Spleen (tissue), 11 donors: ENCODE measurements around the gene PDE1C. TPM values are rescaled to one million over a fixed set of nuclear protein-coding genes. Genes with fewer than 3 reads are reported as not detected.

Experiments
- DNase-seq: peaks from one replicate; pipeline ENCODE4 v3.0.0-alpha.2; 2020
- H3K27ac ChIP-seq, 8 donors: fragments of 200-600 bp; sonication (generic) in 7 of 8; 1 replicate in 4 of 8; 2 replicates in 4 of 8; pipeline versions ENCODE4 v1.5.0 to v1.8.0; 2016 to 2021; ENCODE audit warnings: inconsistent platforms in 4 of 8, mild to moderate bottlenecking in 4 of 8, moderate library complexity in 1 of 8
- H3K27me3 ChIP-seq, 7 donors: fragments of 200-600 bp; sonication (generic) in 6 of 7; replicated peaks in 1 of 7; 1 replicate in 4 of 7; 2 replicates in 3 of 7; pipeline versions ENCODE4 v1.5.0 to v1.8.0; 2016 to 2021; ENCODE audit warnings: inconsistent platforms in 3 of 7, mild to moderate bottlenecking in 1 of 7
- H3K36me3 ChIP-seq, 6 donors: fragments of 200-600 bp; sonication (generic) in 5 of 6; 1 replicate in 4 of 6; 2 replicates in 2 of 6; pipeline versions ENCODE4 v1.5.0 to v1.8.0; 2016 to 2021; ENCODE audit warnings: inconsistent platforms in 2 of 6
- H3K4me1 ChIP-seq, 6 donors: fragments of 200-600 bp; sonication (generic) in 5 of 6; 1 replicate in 3 of 6; 2 replicates in 3 of 6; pipeline versions ENCODE4 v1.5.0 to v1.8.0; 2016 to 2021; ENCODE audit warnings: inconsistent platforms in 3 of 6
- H3K4me3 ChIP-seq, 8 donors: fragments of 200-600 bp; sonication (generic) in 7 of 8; 1 replicate in 4 of 8; 2 replicates in 4 of 8; pipeline versions ENCODE4 v1.5.0 to v1.8.0; 2016 to 2021; ENCODE audit warnings: inconsistent platforms in 4 of 8, mild to moderate bottlenecking in 4 of 8, moderate library complexity in 2 of 8
- H3K9me3 ChIP-seq, 8 donors: fragments of 200-600 bp; sonication (generic) in 7 of 8; 1 replicate in 4 of 8; 2 replicates in 4 of 8; pipeline versions ENCODE4 v1.5.0 to v1.8.0; 2016 to 2021; ENCODE audit warnings: inconsistent platforms in 4 of 8
- CTCF ChIP-seq, 11 experiments: fragments of 200-600 bp in 7 of 11; fragments of 450-650 bp in 4 of 11; sonication (generic) in 4 of 11; IDR thresholded peaks in 8 of 11; conservative IDR thresholded peaks in 3 of 11; 1 replicate in 7 of 11; 2 replicates in 4 of 11; pipeline versions ENCODE4 v1.4.0 to v1.8.0; 2016 to 2021; ENCODE audit warnings: antibody characterized with exemption in 11 of 11, inconsistent platforms in 4 of 11, mild to moderate bottlenecking in 1 of 11
- POLR2A ChIP-seq, 3 donors: fragments of 450-650 bp; IDR thresholded peaks; one replicate each; pipeline ENCODE4 v1.5.1; 2017; ENCODE audit warnings: antibody characterized with exemption in 3 of 3, mild to moderate bottlenecking in 1 of 3
- POLR2AphosphoS5 ChIP-seq, 3 donors: sonication (generic); formaldehyde crosslinking; IDR thresholded peaks; one replicate each; pipeline ENCODE4 v1.5.1; 2017; ENCODE audit warnings: antibody characterized with exemption in 3 of 3
- WGBS, 5 donors: extraction: QIAGEN DNeasy Blood & Tissue Kit in 3 of 5; methylation state at CpG; one replicate each; pipeline versions ENCODE4 v1.1.5 to v1.1.7; 2013 to 2018; 5-methylcytosine and 5-hydroxymethylcytosine counted together
- intact Hi-C: fragments of 100-400 bp; cut with DNase I; formaldehyde crosslinking; loops from one replicate; pipeline ENCODE4 v1.15.0; 2023; ENCODE audit warnings: low total_unique reads
- polyA plus RNA-seq, 3 donors: library from polyadenylated mRNA; stranded (reverse); fragments of 200-250 nt; gene quantifications; one replicate each; pipeline ENCODE4 v1.2.1, GENCODE V29; 2013
- total RNA-seq, 7 donors: library from RNA; depleted of rRNA in 3 of 7; stranded (reverse); fragments of >200 nt in 3 of 7; fragmentation: NEBNext Ultra II Directional in 4 of 7; extraction: Animal tissue kit (Norgen Biotek cat#: 25700) in 4 of 7; gene quantifications; one replicate each; pipeline versions ENCODE4 v1.1.0 to v1.2.1, GENCODE V29; 2016 to 2021
- donor health status: healthy with polysubstance abuse.
- donor health status: DM: no; HTN: no; CAD: no; lungs with moderate emphysema.
- donor health status: DM: no; HTN: no; CAD: no.
- donor health status: Bipolar disorder and iron deficiency.
- donor health status: healthy.
- donor health status: DM: no; HTN: no; CAD: no.
- donor health status: DM: yes; HTN: yes; CAD: no.

Gene PDE1C
- total and polyA plus RNA-seq, 10 donors: 0.53 to 3.3 (median 1.6) TPM

- Histone ChIP-seq H3K27ac (no peak overlapping the region), H3K4me3 (no peak overlapping the region), H3K27me3 (no peaks in the 10 kb centered on the region), H3K4me1 (no peaks in the 10 kb centered on the region), H3K36me3 (no peaks in the 10 kb centered on the region), H3K9me3 (no peaks in the 10 kb centered on the region)
- intact Hi-C loops: no loop called here
- no peak for DNase-seq
- TF ChIP-seq POLR2AphosphoS5 (IDR thresholded peaks at IDR 0.05): no peak
- TF ChIP-seq POLR2A (IDR thresholded peaks at IDR 0.05): no peak
- no peak for TF ChIP-seq CTCF (IDR thresholded peaks at IDR 0.05 in 8 of 11, conservative IDR thresholded peaks at IDR 0.05 in 3 of 11)
- WGBS, 5 donors: 79 to 91% (median 88%) methylated on average over 4 of the region's 4 CpGs
Observed at GRCh38 chr7:31856337-31856736, 213.9 kb downstream of the PDE1C start.

GRCh38 chr7:31855530-31855929 lies 214.7 kb downstream of the PDE1C start:
- TF ChIP-seq POLR2A (IDR thresholded peaks at IDR 0.05): no peak
- no peak for TF ChIP-seq POLR2AphosphoS5 (IDR thresholded peaks at IDR 0.05)
- no peak for TF ChIP-seq CTCF (IDR thresholded peaks at IDR 0.05 in 8 of 11, conservative IDR thresholded peaks at IDR 0.05 in 3 of 11)
- no peaks in the 10 kb centered on the region for H3K36me3 ChIP-seq
- H3K4me1 ChIP-seq: no peaks in the 10 kb centered on the region
- DNase-seq: no peak
- 36 to 74% (median 59%) methylated on average over 1 of the region's 1 CpG for WGBS, 5 donors
- H3K4me3 ChIP-seq: no peak overlapping the region
- no peak overlapping the region for H3K27ac ChIP-seq
- intact Hi-C loops: no loop called here
- H3K9me3 ChIP-seq: no peaks in the 10 kb centered on the region
- no peaks in the 10 kb centered on the region for H3K27me3 ChIP-seq

- H3K27me3 ChIP-seq: no peaks in the 10 kb centered on the region
- 81 to 91% (median 91%) methylated on average over 5 of the region's 5 CpGs for WGBS, 5 donors
- H3K27ac ChIP-seq: no peak overlapping the region
- H3K9me3 ChIP-seq: no peaks in the 10 kb centered on the region
- no peak for DNase-seq
- intact Hi-C loops: no loop called here
- H3K36me3 ChIP-seq: no peaks in the 10 kb centered on the region
- no peaks in the 10 kb centered on the region for H3K4me1 ChIP-seq
- TF ChIP-seq POLR2AphosphoS5 (IDR thresholded peaks at IDR 0.05): no peak
- no peak overlapping the region for H3K4me3 ChIP-seq
Observed at GRCh38 chr7:31853380-31853779, 216.8 kb downstream of the PDE1C start.

- Histone ChIP-seq H3K27ac (no peak overlapping the region), H3K27me3 (no peaks in the 10 kb centered on the region), H3K36me3 (no peaks in the 10 kb centered on the region), H3K4me3 (no peak overlapping the region), H3K4me1 (no peaks in the 10 kb centered on the region), H3K9me3 (no peaks in the 10 kb centered on the region)
- 70 to 89% (median 82%) methylated on average over 2 of the region's 2 CpGs for WGBS, 5 donors
- intact Hi-C loops: no loop called here
- DNase-seq: no peak
- no peak for TF ChIP-seq CTCF (IDR thresholded peaks at IDR 0.05 in 8 of 11, conservative IDR thresholded peaks at IDR 0.05 in 3 of 11)
- TF ChIP-seq POLR2A (IDR thresholded peaks at IDR 0.05): no peak
- TF ChIP-seq POLR2AphosphoS5 (IDR thresholded peaks at IDR 0.05): no peak
Observed at GRCh38 chr7:31852462-31852861, 217.7 kb downstream of the PDE1C start.

GRCh38 chr7:31851119-31851518 lies 219.1 kb downstream of the PDE1C start:
- no peaks in the 10 kb centered on the region for H3K36me3 ChIP-seq
- H3K4me3 ChIP-seq: no peak overlapping the region
- 71 to 80% (median 77%) methylated on average over 2 of the region's 2 CpGs for WGBS, 5 donors
- no peaks in the 10 kb centered on the region for H3K4me1 ChIP-seq
- no peak overlapping the region for H3K27ac ChIP-seq
- no peak for DNase-seq
- H3K27me3 ChIP-seq: no peaks in the 10 kb centered on the region
- no peaks in the 10 kb centered on the region for H3K9me3 ChIP-seq
- intact Hi-C loops: no loop called here
- TF ChIP-seq POLR2AphosphoS5 (IDR thresholded peaks at IDR 0.05): no peak
